Common myeloid progenitor, CD34-positive (primary cell): Measurements from ENCODE around the gene PAK1.

Source experiments
- CTCF ChIA-PET: fragments of 350-600 bp; sonication (Branson Sonifier 250); formaldehyde crosslinking; loops from one replicate; lab custom pipeline; 2021; ENCODE audit warnings: antibody characterized with exemption; lab: Charles Lee
- POLR2A ChIA-PET: fragments of 350-600 bp; sonication (Branson Sonifier 250); formaldehyde crosslinking; loops from one replicate; lab custom pipeline; 2021; ENCODE audit warnings: antibody characterized with exemption; lab: Charles Lee
- DNase-seq, 3 donors: peaks; one replicate each; pipeline versions ENCODE4 v3.0.0 to v3.0.0-alpha.2; 2013
- H3K27ac ChIP-seq, 2 experiments: 1 replicate in 1 of 2; 2 replicates in 1 of 2; pipeline ENCODE4 v1.7.0; 2013; ENCODE audit warnings: inconsistent platforms in 2 of 2, low read length in 2 of 2, mild to moderate bottlenecking in 2 of 2, low read depth in 1 of 2, moderate library complexity in 1 of 2; ENCODE audit not compliant: severe bottlenecking in 2 of 2, insufficient read depth in 1 of 2, poor library complexity in 1 of 2
- H3K27me3 ChIP-seq, 5 experiments: replicated peaks in 2 of 5; 1 replicate in 3 of 5; 2 replicates in 2 of 5; pipeline versions ENCODE4 v1.6.1 to v1.7.0; 2013; ENCODE audit warnings: low read length in 4 of 5, mild to moderate bottlenecking in 2 of 5, moderate library complexity in 2 of 5, inconsistent platforms in 1 of 5; ENCODE audit not compliant: insufficient read depth in 5 of 5, control insufficient read depth in 4 of 5
- H3K36me3 ChIP-seq, 4 experiments: 1 replicate in 2 of 4; 2 replicates in 2 of 4; pipeline versions ENCODE4 v1.6.1 to v1.7.0; 2013; ENCODE audit warnings: low read length in 3 of 4, control low read depth in 1 of 4, mild to moderate bottlenecking in 1 of 4; ENCODE audit not compliant: control insufficient read depth in 4 of 4, insufficient read depth in 4 of 4
- H3K4me1 ChIP-seq, 4 experiments: 1 replicate in 3 of 4; 2 replicates in 1 of 4; pipeline versions ENCODE4 v1.6.1 to v1.7.1; 2013; ENCODE audit warnings: low read length in 3 of 4, mild to moderate bottlenecking in 3 of 4, control low read depth in 1 of 4, inconsistent platforms in 1 of 4, moderate library complexity in 1 of 4; ENCODE audit not compliant: control insufficient read depth in 4 of 4, insufficient read depth in 4 of 4; ENCODE audit errors: control extremely low read depth in 1 of 4
- H3K4me3 ChIP-seq, 7 experiments: 1 replicate in 4 of 7; 2 replicates in 3 of 7; pipeline versions ENCODE4 v1.5.1 to v1.7.0; 2013; ENCODE audit warnings: mild to moderate bottlenecking in 7 of 7, low read length in 6 of 7, moderate library complexity in 6 of 7, inconsistent platforms in 2 of 7, low read depth in 2 of 7, control low read depth in 1 of 7; ENCODE audit not compliant: insufficient read depth in 4 of 7, control insufficient read depth in 1 of 7; ENCODE audit errors: extremely low read depth in 1 of 7
- H3K9me3 ChIP-seq, 5 experiments: 1 replicate in 4 of 5; 2 replicates in 1 of 5; pipeline versions ENCODE4 v1.6.1 to v1.7.1; 2013; ENCODE audit warnings: low read length in 4 of 5, mild to moderate bottlenecking in 2 of 5, inconsistent platforms in 1 of 5, low read depth in 1 of 5, moderate library complexity in 1 of 5; ENCODE audit not compliant: control insufficient read depth in 4 of 5, insufficient read depth in 2 of 5; ENCODE audit errors: control extremely low read depth in 1 of 5
- WGBS: methylation state at CpG from one replicate; pipeline ENCODE4 v1.1.5; 2013; ENCODE audit not compliant: insufficient coverage; 5-methylcytosine and 5-hydroxymethylcytosine counted together

Gene PAK1

GRCh38 chr11:77322926-77323590, 150.8 kb downstream of the PAK1 start:
- no peak overlapping the region for H3K27ac ChIP-seq

GRCh38 chr11:77322506-77322905, 151.4 kb downstream of the PAK1 start:
- Histone ChIP-seq H3K27me3 (no peaks in the 10 kb centered on the region), H3K36me3 (peaks cover 6 to 24% (median 15%) of the 10 kb centered on the region in 4 experiments), H3K27ac (no peak overlapping the region), H3K4me1 (no peaks in the 10 kb centered on the region), H3K9me3 (no peaks in the 10 kb centered on the region), H3K4me3 (no peak overlapping the region)
- CTCF ChIA-PET, result no interaction called here
- POLR2A ChIA-PET, result no interaction called here
- WGBS, result 90% methylated on average over 2 of the region's 2 CpGs
- DNase-seq, result no peak

More at GRCh38 chr11:77322926-77323590, 150.8 kb downstream of the PAK1 start:
- Histone ChIP-seq H3K9me3 (no peaks in the 10 kb centered on the region), H3K4me3 (no peak overlapping the region), H3K27me3 (no peaks in the 10 kb centered on the region), H3K4me1 (no peaks in the 10 kb centered on the region), H3K36me3 (peaks cover 6 to 24% (median 15%) of the 10 kb centered on the region in 4 experiments)
- ChIA-PET POLR2A (no interaction called here), CTCF (no interaction called here)
- DNase-seq, result no peak
- WGBS, result 100% methylated on average over 1 of the region's 2 CpGs

GRCh38 chr11:77320351-77320750, 153.5 kb downstream of the PAK1 start:
- CTCF ChIA-PET, result no interaction called here
- Histone ChIP-seq H3K4me1 (no peaks in the 10 kb centered on the region), H3K27me3 (no peaks in the 10 kb centered on the region), H3K36me3 (peaks cover 6 to 17% (median 12%) of the 10 kb centered on the region in 4 experiments), H3K4me3 (no peak overlapping the region), H3K9me3 (no peaks in the 10 kb centered on the region), H3K27ac (no peak overlapping the region)
- WGBS, result no CpG with 5 or more reads among the region's 1 CpG
- no peak for DNase-seq
- POLR2A ChIA-PET, result no interaction called here

- ChIA-PET CTCF (interaction anchor here (0.7 to 0.8 kb wide), 2 partner anchors 52 to 302 kb away, joined by 3 read pairs; no protein-coding TSS in a partner anchor), POLR2A (no interaction called here)
- no peak for DNase-seq
- WGBS, result 100% methylated on average over 2 of the region's 2 CpGs
- Histone ChIP-seq H3K4me1 (no peaks in the 10 kb centered on the region), H3K27me3 (no peaks in the 10 kb centered on the region), H3K36me3 (peaks cover 3 to 14% (median 9%) of the 10 kb centered on the region in 4 experiments), H3K27ac (no peak overlapping the region), H3K9me3 (no peaks in the 10 kb centered on the region), H3K4me3 (no peak overlapping the region)
These were observed 155.3 kb downstream of the PAK1 start for GRCh38 chr11:77318600-77318999.

GRCh38 chr11:77316733-77317342, 157.1 kb downstream of the PAK1 start:
- no peak for DNase-seq
- H3K4me1 ChIP-seq, result no peaks in the 10 kb centered on the region
- ChIA-PET POLR2A (no interaction called here), CTCF (no interaction called here)
- H3K27ac ChIP-seq, result no peak overlapping the region
- no peak overlapping the region for H3K4me3 ChIP-seq
- H3K9me3 ChIP-seq, result no peaks in the 10 kb centered on the region
- H3K27me3 ChIP-seq, result no peaks in the 10 kb centered on the region
- WGBS, result 95% methylated on average over 3 of the region's 5 CpGs
- H3K36me3 ChIP-seq, result no peaks in the 10 kb centered on the region

- Histone ChIP-seq H3K36me3 (no peaks in the 10 kb centered on the region), H3K27me3 (no peaks in the 10 kb centered on the region), H3K27ac (no peak overlapping the region), H3K9me3 (no peaks in the 10 kb centered on the region), H3K4me1 (no peaks in the 10 kb centered on the region), H3K4me3 (no peak overlapping the region)
- ChIA-PET CTCF (interaction anchor here (1.4 kb wide), 1 partner anchor 11 kb away, joined by 3 read pairs; no protein-coding TSS in a partner anchor), POLR2A (no interaction called here)
- DNase-seq, result no peak
These were observed 161.8 kb downstream of the PAK1 start for GRCh38 chr11:77312107-77312506.

GRCh38 chr11:77311701-77312100, 162.2 kb downstream of the PAK1 start:
- H3K4me1 ChIP-seq, result no peaks in the 10 kb centered on the region
- H3K36me3 ChIP-seq, result no peaks in the 10 kb centered on the region
- ChIA-PET POLR2A (no interaction called here), CTCF (interaction anchor here (1.4 kb wide), 1 partner anchor 11 kb away, joined by 3 read pairs; no protein-coding TSS in a partner anchor)
- H3K27me3 ChIP-seq, result no peaks in the 10 kb centered on the region
- H3K27ac ChIP-seq, result no peak overlapping the region
- no peak overlapping the region for H3K4me3 ChIP-seq
- 100% methylated on average over 3 of the region's 3 CpGs for WGBS
- DNase-seq, result no peak
- no peaks in the 10 kb centered on the region for H3K9me3 ChIP-seq
